Measurements from ENCODE around the gene ANKS1B.
"Not testable (repeated sequence)": the region's sequence is repeated elsewhere in the genome, so short reads cannot be mapped to it uniquely, and the experiment has no call there.

Gene ANKS1B

GRCh38 chr12:98837134-98837752, 1147.5 kb downstream of the ANKS1B start:
- DNase-seq, result not testable (repeated sequence)

- no peak for DNase-seq
These were observed 1154.1 kb downstream of the ANKS1B start for GRCh38 chr12:98830657-98831056.

GRCh38 chr12:98828802-98829600, 1155.7 kb downstream of the ANKS1B start:
- DNase-seq, result no peak

- no peak for DNase-seq
These were observed 1161.7 kb downstream of the ANKS1B start for GRCh38 chr12:98823012-98823411.

- DNase-seq, result no peak
These were observed 1162.9 kb downstream of the ANKS1B start for GRCh38 chr12:98821866-98822265.

GRCh38 chr12:98821232-98821631, 1163.5 kb downstream of the ANKS1B start:
- DNase-seq, result no peak

GRCh38 chr12:98819821-98820404, 1164.8 kb downstream of the ANKS1B start:
- no peak for DNase-seq

- no peak for DNase-seq
These were observed 1165.7 kb downstream of the ANKS1B start for GRCh38 chr12:98819071-98819470.

GRCh38 chr12:98818239-98818638, 1166.5 kb downstream of the ANKS1B start:
- DNase-seq, result no peak

GRCh38 chr12:98817742-98818141, 1167.0 kb downstream of the ANKS1B start:
- no peak for DNase-seq

GRCh38 chr12:98816720-98817119, 1168.0 kb downstream of the ANKS1B start:
- DNase-seq, result no peak

GRCh38 chr12:98814254-98814653, 1170.5 kb downstream of the ANKS1B start:
- no peak for DNase-seq

GRCh38 chr12:98812225-98812624, 1172.5 kb downstream of the ANKS1B start:
- DNase-seq, result no peak

GRCh38 chr12:98808243-98808875, 1176.4 kb downstream of the ANKS1B start:
- no peak for DNase-seq

- DNase-seq, result peak; percentile 84 to 91
These were observed 1177.5 kb downstream of the ANKS1B start for GRCh38 chr12:98807187-98807586.

GRCh38 chr12:98803468-98804209, 1181.1 kb downstream of the ANKS1B start:
- no peak for DNase-seq

- DNase-seq, result no peak
These were observed 1184.9 kb downstream of the ANKS1B start for GRCh38 chr12:98799822-98800221.

- DNase-seq, result no peak
These were observed 1185.5 kb downstream of the ANKS1B start for GRCh38 chr12:98799146-98799810.

GRCh38 chr12:98797200-98797599, 1187.5 kb downstream of the ANKS1B start:
- no peak for DNase-seq

- DNase-seq, result no peak
These were observed 1188.0 kb downstream of the ANKS1B start for GRCh38 chr12:98796745-98797144.

- DNase-seq, result no peak
These were observed 1191.6 kb downstream of the ANKS1B start for GRCh38 chr12:98793121-98793520.

- DNase-seq, result no peak
These were observed 1193.3 kb downstream of the ANKS1B start for GRCh38 chr12:98791406-98791805.
